K562 (cell line): ENCODE results near the gene GAP43.

Experiments
- ARNT ChIP-seq, 2 experiments: fragments of 450-650 bp; IDR thresholded peaks; 2 replicates each; pipeline ENCODE4 v1.6.1; 2016; ENCODE audit warnings: mild to moderate bottlenecking in 1 of 2
- FOXP1 ChIP-seq: sonication (generic); formaldehyde crosslinking; IDR thresholded peaks from 2 replicates; pipeline ENCODE4 v1.8.0; 2022; ENCODE audit warnings: mild to moderate bottlenecking, missing genetic modification reagents
- NR2C2 ChIP-seq, 2 experiments: fragments of 200-800 bp in 1 of 2; sonication (Bioruptor generic) in 1 of 2; sonication (generic) in 1 of 2; formaldehyde crosslinking in 1 of 2; IDR thresholded peaks; 2 replicates each; pipeline versions ENCODE4 v1.6.1 to v1.8.0; 2016 to 2022; ENCODE audit warnings: mild to moderate bottlenecking in 1 of 2, missing compliant biosample characterization in 1 of 2, missing genetic modification characterization in 1 of 2, missing genetic modification reagents in 1 of 2
- SP1 ChIP-seq: sonication (generic); formaldehyde crosslinking; IDR thresholded peaks from 2 replicates; pipeline ENCODE4 v1.8.1; 2022; ENCODE audit warnings: mild to moderate bottlenecking, missing genetic modification reagents
- SRSF9 ChIP-seq: fragments of 200-400 bp; formaldehyde crosslinking; IDR thresholded peaks from 2 replicates; pipeline ENCODE4 v1.6.1; 2017; ENCODE audit warnings: low read depth, low read length, borderline replicate concordance
- STAT5A ChIP-seq: IDR thresholded peaks from 2 replicates; pipeline ENCODE4 v1.6.1; 2012; ENCODE audit warnings: low read length, inconsistent platforms, borderline replicate concordance
- TEAD1 ChIP-seq, 2 experiments: fragments of 450-650 bp in 1 of 2; sonication (generic) in 1 of 2; formaldehyde crosslinking; IDR thresholded peaks; 2 replicates each; pipeline versions ENCODE4 v1.4.0 to v1.8.0; 2020 to 2022; ENCODE audit warnings: mild to moderate bottlenecking in 2 of 2, missing genetic modification reagents in 1 of 2
- ZNF121 ChIP-seq: sonication (generic); formaldehyde crosslinking; conservative IDR thresholded peaks from 2 replicates; pipeline ENCODE4 v1.8.0; 2022; ENCODE audit warnings: missing genetic modification reagents
- ZNF778 ChIP-seq: fragments of 450-650 bp; formaldehyde crosslinking; IDR thresholded peaks from 2 replicates; pipeline ENCODE4 v1.4.0; 2020; ENCODE audit warnings: mild to moderate bottlenecking, moderate library complexity
- TF ChIP-seq, protein P1 (sequence below), 3 experiments: IDR thresholded peaks in 2 of 3; conservative IDR thresholded peaks in 1 of 3; 2 replicates each; pipeline ENCODE4 v1.5.1; 2011 to 2012; ENCODE audit warnings: low read length in 3 of 3, mild to moderate bottlenecking in 3 of 3, control low read depth in 2 of 3, improper control_type of control experiment in 1 of 3, inconsistent platforms in 1 of 3, low read depth in 1 of 3, mixed read lengths in 1 of 3, moderate library complexity in 1 of 3; ENCODE audit not compliant: insufficient read depth in 2 of 3
- TF ChIP-seq, protein P2 (sequence below), 2 experiments: fragments of 450-650 bp in 1 of 2; IDR thresholded peaks; 2 replicates each; pipeline ENCODE4 v1.6.1; 2011 to 2017; ENCODE audit warnings: low read depth in 2 of 2, antibody characterized with exemption in 1 of 2, borderline replicate concordance in 1 of 2, low read length in 1 of 2, mild to moderate bottlenecking in 1 of 2, mixed read lengths in 1 of 2; ENCODE audit not compliant: control insufficient read depth in 1 of 2

DNA sequence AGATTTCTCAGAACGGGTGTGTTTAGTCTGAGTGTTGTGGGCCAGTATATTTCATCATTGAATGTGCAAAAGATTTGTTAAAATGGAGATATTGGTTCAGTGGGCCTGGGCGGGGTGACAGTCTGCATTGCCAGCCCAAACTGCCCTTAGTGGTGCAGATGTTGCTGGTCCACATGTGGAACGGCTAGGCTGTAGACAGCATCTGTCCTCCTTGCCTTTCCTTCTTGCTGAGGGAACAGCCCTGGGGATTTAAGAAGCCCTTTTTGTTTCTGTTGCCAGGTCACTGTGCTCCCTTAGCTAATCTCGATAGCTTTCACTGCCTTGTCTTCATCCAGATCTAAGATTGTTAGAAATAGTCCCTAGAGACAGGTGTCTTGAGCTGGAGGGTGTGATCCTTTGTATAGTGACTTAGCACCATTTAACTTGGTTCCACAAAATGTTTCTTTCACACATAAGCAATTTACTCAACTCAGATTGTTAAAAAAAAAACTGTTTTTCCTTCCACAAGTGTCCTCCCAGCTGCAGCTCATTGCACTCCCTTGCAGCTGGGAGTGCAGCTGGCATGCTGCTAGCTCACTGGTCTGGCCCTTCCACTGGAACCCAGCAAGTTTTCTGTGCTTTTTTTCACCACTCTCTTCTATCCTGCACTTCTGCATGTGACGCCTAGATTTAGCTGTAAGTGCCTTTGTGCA lies 37.5 kb downstream of the GAP43 start:
- no peak for TF ChIP-seq STAT5A
- TF ChIP-seq TEAD1 (CRISPR knock-in tag; IDR thresholded peaks at IDR 0.05), result no peak
- TF ChIP-seq, protein P1, sequence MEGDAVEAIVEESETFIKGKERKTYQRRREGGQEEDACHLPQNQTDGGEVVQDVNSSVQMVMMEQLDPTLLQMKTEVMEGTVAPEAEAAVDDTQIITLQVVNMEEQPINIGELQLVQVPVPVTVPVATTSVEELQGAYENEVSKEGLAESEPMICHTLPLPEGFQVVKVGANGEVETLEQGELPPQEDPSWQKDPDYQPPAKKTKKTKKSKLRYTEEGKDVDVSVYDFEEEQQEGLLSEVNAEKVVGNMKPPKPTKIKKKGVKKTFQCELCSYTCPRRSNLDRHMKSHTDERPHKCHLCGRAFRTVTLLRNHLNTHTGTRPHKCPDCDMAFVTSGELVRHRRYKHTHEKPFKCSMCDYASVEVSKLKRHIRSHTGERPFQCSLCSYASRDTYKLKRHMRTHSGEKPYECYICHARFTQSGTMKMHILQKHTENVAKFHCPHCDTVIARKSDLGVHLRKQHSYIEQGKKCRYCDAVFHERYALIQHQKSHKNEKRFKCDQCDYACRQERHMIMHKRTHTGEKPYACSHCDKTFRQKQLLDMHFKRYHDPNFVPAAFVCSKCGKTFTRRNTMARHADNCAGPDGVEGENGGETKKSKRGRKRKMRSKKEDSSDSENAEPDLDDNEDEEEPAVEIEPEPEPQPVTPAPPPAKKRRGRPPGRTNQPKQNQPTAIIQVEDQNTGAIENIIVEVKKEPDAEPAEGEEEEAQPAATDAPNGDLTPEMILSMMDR (IDR thresholded peaks at IDR 0.05 in 2 of 3, conservative IDR thresholded peaks at IDR 0.05 in 1 of 3; ENCODE audit: insufficient read depth in 2 of 3, low read depth in 1 of 3, low read length in 3 of 3), result no peak
- TF ChIP-seq SRSF9, result no peak
- TF ChIP-seq ARNT (IDR thresholded peaks at IDR 0.05), result no peak
- no peak for TF ChIP-seq SP1 (CRISPR knock-in tag)
- TF ChIP-seq NR2C2 (CRISPR knock-in tag; IDR thresholded peaks at IDR 0.05), result no peak
- TF ChIP-seq NR2C2 (tag; IDR thresholded peaks at IDR 0.05), result no peak
- no peak for TF ChIP-seq FOXP1
- no peak for TF ChIP-seq ZNF778 (CRISPR knock-in tag)
- TF ChIP-seq ZNF121 (CRISPR knock-in tag), result no peak
- TF ChIP-seq, protein P2, sequence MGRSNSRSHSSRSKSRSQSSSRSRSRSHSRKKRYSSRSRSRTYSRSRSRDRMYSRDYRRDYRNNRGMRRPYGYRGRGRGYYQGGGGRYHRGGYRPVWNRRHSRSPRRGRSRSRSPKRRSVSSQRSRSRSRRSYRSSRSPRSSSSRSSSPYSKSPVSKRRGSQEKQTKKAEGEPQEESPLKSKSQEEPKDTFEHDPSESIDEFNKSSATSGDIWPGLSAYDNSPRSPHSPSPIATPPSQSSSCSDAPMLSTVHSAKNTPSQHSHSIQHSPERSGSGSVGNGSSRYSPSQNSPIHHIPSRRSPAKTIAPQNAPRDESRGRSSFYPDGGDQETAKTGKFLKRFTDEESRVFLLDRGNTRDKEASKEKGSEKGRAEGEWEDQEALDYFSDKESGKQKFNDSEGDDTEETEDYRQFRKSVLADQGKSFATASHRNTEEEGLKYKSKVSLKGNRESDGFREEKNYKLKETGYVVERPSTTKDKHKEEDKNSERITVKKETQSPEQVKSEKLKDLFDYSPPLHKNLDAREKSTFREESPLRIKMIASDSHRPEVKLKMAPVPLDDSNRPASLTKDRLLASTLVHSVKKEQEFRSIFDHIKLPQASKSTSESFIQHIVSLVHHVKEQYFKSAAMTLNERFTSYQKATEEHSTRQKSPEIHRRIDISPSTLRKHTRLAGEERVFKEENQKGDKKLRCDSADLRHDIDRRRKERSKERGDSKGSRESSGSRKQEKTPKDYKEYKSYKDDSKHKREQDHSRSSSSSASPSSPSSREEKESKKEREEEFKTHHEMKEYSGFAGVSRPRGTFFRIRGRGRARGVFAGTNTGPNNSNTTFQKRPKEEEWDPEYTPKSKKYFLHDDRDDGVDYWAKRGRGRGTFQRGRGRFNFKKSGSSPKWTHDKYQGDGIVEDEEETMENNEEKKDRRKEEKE (IDR thresholded peaks at IDR 0.05; ENCODE audit: borderline replicate concordance in 1 of 2, control insufficient read depth in 1 of 2, low read depth in 2 of 2, low read length in 1 of 2), result no peak
